ENCODE measurements around the gene LAMA3. TPM values are rescaled to one million over a fixed set of nuclear protein-coding genes. Genes with fewer than 3 reads are reported as not detected.

The LAMA3 gene
- total and polyA plus RNA-seq, 2 of the 13 experiments (the other 11 are each of a cell fraction or from before 2014, with no cell fraction given), result 0.45 to 2.2 TPM

- Histone ChIP-seq H3K9ac (ENCODE audit: insufficient read depth, low read depth, low read length) (no peak overlapping the region), H3K27me3 (ENCODE audit: control insufficient read depth in 1 of 2, insufficient read depth in 2 of 2, low read length in 2 of 2) (peaks cover 5 to 22% of the 10 kb centered on the region in 2 experiments; a peak in 4 of 5 replicates), H3K4me1 (ENCODE audit: insufficient read depth, low read length) (peaks cover 14% of the 10 kb centered on the region), H3K4me3 (replicated peaks in 1 of 3; ENCODE audit: insufficient read depth in 1 of 3, low read depth in 2 of 3, low read length in 3 of 3) (no peak overlapping the region), H3K27ac (ENCODE audit: extremely low read length, insufficient read depth, low read length) (no peak overlapping the region), H3K79me2 (ENCODE audit: insufficient read depth, low read length) (no peaks in the 10 kb centered on the region), H2AFZ (ENCODE audit: low read length) (no peak overlapping the region), H4K20me1 (ENCODE audit: insufficient read depth, low read length) (no peaks in the 10 kb centered on the region), H3K4me2 (ENCODE audit: low read depth, low read length) (no peak overlapping the region), H3K36me3 (replicated peaks in 1 of 2; ENCODE audit: control insufficient read depth in 1 of 2, insufficient read depth in 2 of 2, low read length in 2 of 2) (no peaks in the 10 kb centered on the region), H3K9me3 (ENCODE audit: low read length) (no peaks in the 10 kb centered on the region)
- intact Hi-C loops (cut with micrococcal nuclease; ENCODE audit: unreplicated experiment), result no loop called here
- BruUV-seq (replicated peaks), result no TSS peak
- DNase-seq (ENCODE audit: low spot score), result no peak
- CTCF ChIA-PET (ENCODE audit: low intra/inter-chr PET ratio, low total read pairs), result no interaction called here
- no peak for TF ChIP-seq BCLAF1 (IDR thresholded peaks at IDR 0.05)
- no peak for TF ChIP-seq ZNF629 (CRISPR knock-in tag; conservative IDR thresholded peaks at IDR 0.05)
- TF ChIP-seq KAT2B (IDR thresholded peaks at IDR 0.05; ENCODE audit: borderline replicate concordance, low read depth, low read length), result no peak
- no peak for TF ChIP-seq KDM4B (CRISPR knock-in tag; IDR thresholded peaks at IDR 0.05)
- TF ChIP-seq GLMP (CRISPR knock-in tag; IDR thresholded peaks at IDR 0.05; ENCODE audit: borderline replicate concordance), result no peak
- no peak for TF ChIP-seq KAT8 (CRISPR knock-in tag; IDR thresholded peaks at IDR 0.05)
- TF ChIP-seq TCF12 (IDR thresholded peaks at IDR 0.05), result no peak
- TF ChIP-seq TCF12 (CRISPR knock-in tag; IDR thresholded peaks at IDR 0.05), result no peak
- no peak for TF ChIP-seq ZNF496 (CRISPR knock-in tag; IDR thresholded peaks at IDR 0.05; ENCODE audit: insufficient replicate concordance)
- no peak for TF ChIP-seq MTERF4 (CRISPR knock-in tag; IDR thresholded peaks at IDR 0.05)
- no peak for TF ChIP-seq ETV6 (CRISPR knock-in tag; conservative IDR thresholded peaks at IDR 0.05)
- no peak for TF ChIP-seq POGZ (CRISPR knock-in tag; IDR thresholded peaks at IDR 0.05)
- TF ChIP-seq ZBTB21 (CRISPR knock-in tag; IDR thresholded peaks at IDR 0.05), result no peak
- ATAC-seq, result no peak
- FAIRE-seq, result no peak
- in situ Hi-C loops (cut with HindIII; ENCODE audit: extremely low pct_ligation_motif_present, low pct_unique_long_range_greater_than_20kb), result no loop called here
- POLR2A ChIA-PET, result no interaction called here
- WGBS (ENCODE audit: low lambda C conversion rate), result 87% methylated on average over 18 of the region's 21 CpGs
Measured at GRCh38 chr18:23690505-23691068, 1.3 kb downstream of the LAMA3 start.
